CD14-positive monocyte (primary cell): ENCODE data around the gene GCDH. TPM values are rescaled to one million over a fixed set of nuclear protein-coding genes. Genes with fewer than 3 reads are reported as not detected.

Source experiments
- DNase-seq, 3 donors: peaks; one replicate each; pipeline ENCODE4 v3.0.0-alpha.2; 2011 to 2022
- H2AFZ ChIP-seq: 2 replicates; pipeline ENCODE4 v1.6.0; 2012; ENCODE audit warnings: mild to moderate bottlenecking, low read depth, low read length, inconsistent platforms; ENCODE audit not compliant: insufficient read depth, poor library complexity, severe bottlenecking
- H3K27ac ChIP-seq, 2 donors: 1 replicate in 1 of 2; 2 replicates in 1 of 2; pipeline ENCODE4 v1.5.1; 2012 to 2013; ENCODE audit warnings: low read length in 2 of 2, control low read depth in 1 of 2, inconsistent platforms in 1 of 2, low read depth in 1 of 2, mild to moderate bottlenecking in 1 of 2
- H3K27me3 ChIP-seq, 2 donors: one replicate each; pipeline versions ENCODE4 v1.6.0 to v1.6.1; 2011 to 2013; ENCODE audit warnings: low read length in 2 of 2; ENCODE audit not compliant: control insufficient read depth in 2 of 2, insufficient read depth in 2 of 2
- H3K36me3 ChIP-seq, 2 donors: replicated peaks in 1 of 2; 1 replicate in 1 of 2; 2 replicates in 1 of 2; pipeline versions ENCODE4 v1.5.1 to v1.6.1; 2012 to 2013; ENCODE audit warnings: low read length in 2 of 2, control low read depth in 1 of 2, inconsistent platforms in 1 of 2, mild to moderate bottlenecking in 1 of 2; ENCODE audit not compliant: insufficient read depth in 2 of 2, control insufficient read depth in 1 of 2
- H3K4me1 ChIP-seq, 2 donors: 1 replicate in 1 of 2; 2 replicates in 1 of 2; pipeline versions ENCODE4 v1.5.1 to v1.6.1; 2012 to 2013; ENCODE audit warnings: low read length in 2 of 2, control low read depth in 1 of 2, inconsistent platforms in 1 of 2, mild to moderate bottlenecking in 1 of 2, moderate library complexity in 1 of 2; ENCODE audit not compliant: insufficient read depth in 2 of 2, control insufficient read depth in 1 of 2
- H3K4me2 ChIP-seq: replicated peaks from 2 replicates; pipeline ENCODE3; 2012; ENCODE audit warnings: low read length, moderate library complexity, mild to moderate bottlenecking; ENCODE audit not compliant: poor library complexity, severe bottlenecking; ENCODE audit errors: extremely low read depth
- H3K4me3 ChIP-seq, 3 experiments: fragments of 200-600 bp in 1 of 3; sonication (generic) in 1 of 3; replicated peaks in 1 of 3; 1 replicate in 2 of 3; 2 replicates in 1 of 3; pipeline ENCODE4 v1.5.1; 2011 to 2013; ENCODE audit warnings: low read length in 3 of 3, mild to moderate bottlenecking in 3 of 3, control low read depth in 2 of 3, low read depth in 2 of 3, inconsistent platforms in 1 of 3, moderate library complexity in 1 of 3
- H3K79me2 ChIP-seq: 2 replicates; pipeline ENCODE4 v1.6.0; 2012; ENCODE audit warnings: mild to moderate bottlenecking, control low read depth, inconsistent platforms, low read length, moderate library complexity; ENCODE audit not compliant: insufficient read depth
- H3K9ac ChIP-seq: 2 replicates; pipeline ENCODE4 v1.6.0; 2017; ENCODE audit warnings: low read length, mild to moderate bottlenecking; ENCODE audit not compliant: insufficient read depth, poor library complexity, severe bottlenecking
- H3K9me3 ChIP-seq, 2 donors: replicated peaks in 1 of 2; 1 replicate in 1 of 2; 2 replicates in 1 of 2; pipeline versions ENCODE4 v1.5.1 to v1.6.1; 2012 to 2013; ENCODE audit warnings: low read length in 2 of 2, control low read depth in 1 of 2; ENCODE audit not compliant: control insufficient read depth in 1 of 2, insufficient read depth in 1 of 2
- H4K20me1 ChIP-seq: 2 replicates; pipeline ENCODE4 v1.6.0; 2012; ENCODE audit warnings: mild to moderate bottlenecking, low read length, control low read depth, moderate library complexity; ENCODE audit not compliant: insufficient read depth
- H3K27ac Mint-ChIP-seq, 7 donors: one replicate each; pipeline ENCODE4 v1.8.0; 2020; ENCODE audit warnings: mild to moderate bottlenecking in 7 of 7, mixed read lengths in 7 of 7, moderate library complexity in 6 of 7, inconsistent platforms in 2 of 7
- H3K27me3 Mint-ChIP-seq, 3 donors: one replicate each; pipeline ENCODE4 v1.8.0; 2021 to 2022; ENCODE audit warnings: low read depth in 3 of 3, mild to moderate bottlenecking in 3 of 3, mixed read lengths in 3 of 3, moderate library complexity in 3 of 3, inconsistent platforms in 1 of 3
- H3K36me3 Mint-ChIP-seq, 2 donors: one replicate each; pipeline ENCODE4 v1.8.0; 2020; ENCODE audit warnings: mixed read lengths in 2 of 2, inconsistent platforms in 1 of 2, mild to moderate bottlenecking in 1 of 2
- H3K4me1 Mint-ChIP-seq: one replicate; pipeline ENCODE4 v1.8.0; 2020; ENCODE audit warnings: mild to moderate bottlenecking, mixed read lengths
- H3K4me3 Mint-ChIP-seq, 2 donors: one replicate each; pipeline ENCODE4 v1.8.0; 2020; ENCODE audit warnings: mild to moderate bottlenecking in 2 of 2, mixed read lengths in 2 of 2, moderate library complexity in 1 of 2
- H3K9me3 Mint-ChIP-seq, 7 donors: one replicate each; pipeline ENCODE4 v1.8.0; 2020 to 2022; ENCODE audit warnings: mixed read lengths in 7 of 7, mild to moderate bottlenecking in 6 of 7, moderate library complexity in 6 of 7, inconsistent platforms in 2 of 7
- WGBS: methylation state at CpG from one replicate; pipeline ENCODE4 v1.1.5; 2013; ENCODE audit warnings: missing lambda C conversion rate; ENCODE audit not compliant: insufficient coverage; 5-methylcytosine and 5-hydroxymethylcytosine counted together
- intact Hi-C, 2 donors: fragments of 100-400 bp; cut with micrococcal nuclease; formaldehyde crosslinking; loops; one replicate each; pipeline versions ENCODE4 v1.15.0 to v1.15.1; 2023
- polyA plus RNA-seq, 3 donors: library from polyadenylated mRNA; depleted of rRNA in 1 of 3; unstranded in 2 of 3; stranded (reverse) in 1 of 3; fragments of 300-500 nt in 2 of 3; fragments of >200 nt in 1 of 3; fragmentation: Illumina TruSeq in 2 of 3; gene quantifications; 1 replicate in 2 of 3; 2 replicates in 1 of 3; pipeline ENCODE4 v1.2.3, GENCODE V29; 2012 to 2021
- TF ChIP-seq, protein P1 (sequence below): fragments of 200-600 bp; IDR thresholded peaks from one replicate; pipeline ENCODE4 v1.8.0; 2022; ENCODE audit warnings: antibody characterized with exemption, mild to moderate bottlenecking

The GCDH gene
- polyA plus RNA-seq, 3 donors: 7.3 to 30.5 (median 9.6) TPM

- TF ChIP-seq, protein P1, sequence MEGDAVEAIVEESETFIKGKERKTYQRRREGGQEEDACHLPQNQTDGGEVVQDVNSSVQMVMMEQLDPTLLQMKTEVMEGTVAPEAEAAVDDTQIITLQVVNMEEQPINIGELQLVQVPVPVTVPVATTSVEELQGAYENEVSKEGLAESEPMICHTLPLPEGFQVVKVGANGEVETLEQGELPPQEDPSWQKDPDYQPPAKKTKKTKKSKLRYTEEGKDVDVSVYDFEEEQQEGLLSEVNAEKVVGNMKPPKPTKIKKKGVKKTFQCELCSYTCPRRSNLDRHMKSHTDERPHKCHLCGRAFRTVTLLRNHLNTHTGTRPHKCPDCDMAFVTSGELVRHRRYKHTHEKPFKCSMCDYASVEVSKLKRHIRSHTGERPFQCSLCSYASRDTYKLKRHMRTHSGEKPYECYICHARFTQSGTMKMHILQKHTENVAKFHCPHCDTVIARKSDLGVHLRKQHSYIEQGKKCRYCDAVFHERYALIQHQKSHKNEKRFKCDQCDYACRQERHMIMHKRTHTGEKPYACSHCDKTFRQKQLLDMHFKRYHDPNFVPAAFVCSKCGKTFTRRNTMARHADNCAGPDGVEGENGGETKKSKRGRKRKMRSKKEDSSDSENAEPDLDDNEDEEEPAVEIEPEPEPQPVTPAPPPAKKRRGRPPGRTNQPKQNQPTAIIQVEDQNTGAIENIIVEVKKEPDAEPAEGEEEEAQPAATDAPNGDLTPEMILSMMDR: no peak
- Mint-ChIP-seq H3K9me3 (peaks cover 8 to 32% (median 18%) of the 10 kb centered on the region in 7 donors), H3K4me1 (peaks cover 52% of the 10 kb centered on the region), H3K27me3 (peaks cover 4 to 20% (median 11%) of the 10 kb centered on the region in 3 donors), H3K27ac (peak within 1 kb of the TSS; percentile 97 to 98 (median 97)), H3K4me3 (peak within 1 kb of the TSS; percentile 86 to 92), H3K36me3 (peaks cover 9 to 19% of the 10 kb centered on the region in 2 donors)
- Histone ChIP-seq H3K4me3 (peak within 1 kb of the TSS; percentile 57 to 80 (median 78)), H3K27ac (peak within 1 kb of the TSS; percentile 90 to 94), H3K9ac (peak within 1 kb of the TSS; percentile 86), H2AFZ (peak within 1 kb of the TSS; percentile 68), H4K20me1 (peaks cover 15% of the 10 kb centered on the region), H3K79me2 (no peaks in the 10 kb centered on the region), H3K36me3 (peaks cover 0 to 11% of the 10 kb centered on the region in 2 donors), H3K27me3 (peaks cover 0 to 4% of the 10 kb centered on the region in 2 donors), H3K9me3 (peaks cover 4 to 21% of the 10 kb centered on the region in 2 donors), H3K4me1 (peaks cover 59 to 68% of the 10 kb centered on the region in 2 donors), H3K4me2 (peak within 1 kb of the TSS; percentile 83)
- WGBS: under 1% methylated on average over 36 of the region's 38 CpGs
- intact Hi-C loops: loop anchor here in 1 of 2 donors (10.0 kb wide), 2 partner anchors 54 to 84 kb away; partner anchors contain the start of genes CALR, DAND5 and FARSA
- peak; percentile 96 to 98 (median 97) for DNase-seq
These were observed 9.7 kb upstream of the GCDH start, which contains the start of gene DNASE2 for GRCh38 chr19:12881172-12881808. Gene DNASE2 (minus strand): TSS chr19:12881449. CDS start chr19:12881375, 74 bp downstream.

- Histone ChIP-seq H3K9me3 (peaks cover 4 to 21% of the 10 kb centered on the region in 2 donors), H3K27me3 (peaks cover 0 to 6% of the 10 kb centered on the region in 2 donors), H3K4me3 (no peak overlapping the region), H3K79me2 (no peaks in the 10 kb centered on the region), H3K4me2 (peak overlapping the region; percentile 43), H3K36me3 (peaks cover 0 to 11% of the 10 kb centered on the region in 2 donors), H3K9ac (peak overlapping the region; percentile 41), H3K27ac (peak overlapping the region; percentile 90 to 94), H4K20me1 (peaks cover 15% of the 10 kb centered on the region), H2AFZ (no peak overlapping the region), H3K4me1 (peaks cover 59 to 69% of the 10 kb centered on the region in 2 donors)
- Mint-ChIP-seq H3K27me3 (peaks cover 7 to 25% (median 18%) of the 10 kb centered on the region in 3 donors), H3K4me3 (no peak overlapping the region), H3K9me3 (peaks cover 8 to 32% (median 18%) of the 10 kb centered on the region in 7 donors), H3K36me3 (peaks cover 9 to 13% of the 10 kb centered on the region in 2 donors), H3K27ac (peak overlapping the region; percentile 97 to 98 (median 98)), H3K4me1 (peaks cover 55% of the 10 kb centered on the region)
- 100% methylated on average over 1 of the region's 3 CpGs for WGBS
- TF ChIP-seq, protein P1: no peak
- intact Hi-C loops: loop anchor here in 1 of 2 donors (10.0 kb wide), 2 partner anchors 52 to 82 kb away; partner anchors contain the start of genes CALR, DAND5 and FARSA
- DNase-seq: no peak
These were observed 8.4 kb upstream of the GCDH start for GRCh38 chr19:12882589-12882988.
